ENCODE data around the gene GCK. TPM values are rescaled to one million over a fixed set of nuclear protein-coding genes. Genes with fewer than 3 reads are reported as not detected.

The GCK gene
- total and polyA plus RNA-seq, 2 donors (not counting 3 experiments of a cell fraction or from before 2014, with no cell fraction given), result 0.17 to 0.51 TPM

DNA sequence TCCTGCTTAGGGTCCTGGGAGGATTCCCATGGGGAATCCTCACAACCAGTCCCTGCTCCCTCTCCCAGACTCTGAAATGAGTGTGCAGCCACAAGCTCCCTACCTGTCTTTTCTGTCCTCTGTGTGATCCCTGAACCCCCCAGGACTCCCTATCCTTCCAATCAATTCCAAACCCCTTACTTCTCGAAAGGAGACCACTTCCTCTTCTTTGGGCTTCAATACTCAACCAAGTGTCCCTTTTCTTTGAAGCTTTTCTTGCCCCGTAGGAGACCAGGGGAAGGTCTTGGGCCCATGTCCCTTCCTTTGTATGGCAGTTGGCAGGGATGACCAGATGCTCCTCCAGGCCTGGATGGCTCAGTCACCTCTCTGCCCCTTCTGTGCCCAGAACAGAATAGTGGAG is 83.4 kb downstream of the GCK start:
- no peak overlapping the region for H3K4me3 ChIP-seq (replicated peaks in 1 of 3; ENCODE audit: insufficient read depth in 1 of 3, low read depth in 1 of 3, low read length in 3 of 3)
- TF ChIP-seq POLR2AphosphoS5 (IDR thresholded peaks at IDR 0.05; ENCODE audit: insufficient read depth, low read depth, low read length) (no peak), EZH2 (IDR thresholded peaks at IDR 0.05; ENCODE audit: borderline replicate concordance, low read depth, low read length, severe bottlenecking) (no peak), FOS (IDR thresholded peaks at IDR 0.05; ENCODE audit: borderline replicate concordance, insufficient read depth, low read length) (no peak), MYC (IDR thresholded peaks at IDR 0.05; ENCODE audit: low read depth, low read length) (no peak), MAX (IDR thresholded peaks at IDR 0.05; ENCODE audit: insufficient read depth, insufficient read length) (no peak), POLR2A (IDR thresholded peaks at IDR 0.05; ENCODE audit: low read depth, low read length) (no peak), CTCF (IDR thresholded peaks at IDR 0.05; ENCODE audit: extremely low read depth in 1 of 2, insufficient read depth in 1 of 2, low read depth in 1 of 2, low read length in 2 of 2) (no peak), JUN (IDR thresholded peaks at IDR 0.05; ENCODE audit: borderline replicate concordance, insufficient read depth, insufficient read length, low read depth) (no peak), GATA2 (IDR thresholded peaks at IDR 0.05; ENCODE audit: insufficient read depth, insufficient read length, low read depth, low read length) (no peak)

More for the DNA sequence above, 83.4 kb downstream of the GCK start:
- POLR2A ChIA-PET, result no interaction called here
- peaks cover 5% of the 10 kb centered on the region for H3K79me2 ChIP-seq (ENCODE audit: control insufficient read depth, insufficient read depth, low read length)
- H3K4me2 ChIP-seq (ENCODE audit: insufficient read depth, low read length), result no peak overlapping the region
- no peaks in the 10 kb centered on the region for H4K20me1 ChIP-seq (replicated peaks; ENCODE audit: control insufficient read depth, extremely low read depth, insufficient read depth, low read length)
- no peak for FAIRE-seq
- H3K36me3 ChIP-seq (ENCODE audit: control insufficient read depth in 2 of 2, extremely low read depth in 1 of 2, insufficient read depth in 2 of 2, low read length in 2 of 2), result no peaks in the 10 kb centered on the region
- no peaks in the 10 kb centered on the region for H3K9me1 ChIP-seq (replicated peaks; ENCODE audit: control insufficient read depth, extremely low read depth, insufficient read depth, low read length)
- no peak for DNase-seq (ENCODE audit: low read depth, low spot score)
- no peak overlapping the region for H3K27ac ChIP-seq (ENCODE audit: insufficient read depth, low read depth, low read length)
- peaks cover 3% of the 10 kb centered on the region for H3K4me1 ChIP-seq (ENCODE audit: control insufficient read depth, extremely low read depth, insufficient read depth, low read length)
- no TSS peak for BruUV-seq (replicated peaks)
- no peak overlapping the region for H3K9ac ChIP-seq (replicated peaks; ENCODE audit: extremely low read depth, insufficient read depth, low read length)
- no peaks in the 10 kb centered on the region for H3K9me3 ChIP-seq (replicated peaks; ENCODE audit: control insufficient read depth, insufficient read depth, low read length)
- CTCF ChIA-PET, result interaction anchor here (1.2 to 2.8 kb wide), 5 partner anchors 10 to 33 kb away, joined by 3 to 17 read pairs (median 6); partner anchors contain the start of gene POLD2
- no peaks in the 10 kb centered on the region for H3K27me3 ChIP-seq (ENCODE audit: control insufficient read depth in 2 of 2, insufficient read depth in 2 of 2, low read length in 2 of 2)
- H2AFZ ChIP-seq (ENCODE audit: low read depth, low read length), result no peak overlapping the region
- dilution Hi-C loops (cut with MboI; ENCODE audit: extremely low pct_ligation_motif_present, low sequenced_read_pairs) (no loop called here), intact Hi-C loops (cut with micrococcal nuclease) (loop anchor here (2.0 kb wide), 2 partner anchors 17 to 23 kb away; partner anchors contain the start of genes POLD2 and POLM)
